ENCODE data around the gene SLC36A1.

DNA sequence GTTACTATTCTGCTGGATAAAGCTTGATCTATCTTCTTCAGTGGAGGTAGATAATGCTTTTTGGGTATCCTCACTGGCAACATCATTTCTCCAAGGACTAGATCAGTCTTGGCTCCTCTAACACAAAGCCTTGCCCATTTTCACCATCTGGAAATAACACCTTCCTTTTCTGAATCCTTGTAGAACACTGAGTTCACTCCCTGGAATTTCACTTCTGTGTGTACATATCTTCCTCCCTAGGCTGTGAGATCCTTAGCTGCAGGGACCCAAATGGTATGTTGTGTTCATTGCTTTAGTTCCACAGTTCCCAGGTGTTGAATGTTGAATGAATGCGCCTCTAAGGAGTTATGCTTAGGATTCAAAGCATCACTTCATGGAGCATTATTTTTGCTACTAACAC lies 16.7 kb upstream of the SLC36A1 start:
- TF ChIP-seq CTCF (IDR thresholded peaks at IDR 0.05; ENCODE audit: borderline replicate concordance, extremely low read depth, low read length, poor library complexity, severe bottlenecking) = no peak
- no peak for TF ChIP-seq EZH2 (IDR thresholded peaks at IDR 0.05; ENCODE audit: borderline replicate concordance, low read depth, low read length, severe bottlenecking)

Measured in DND-41 (cell line).